Activated T-cell treated with anti-CD3 and anti-CD28 coated beads, Interleukin-2, amount 50 U/mL, for 4 hours (primary cell): ENCODE data around the gene CCL5. TPM values are rescaled to one million over a fixed set of nuclear protein-coding genes. Genes with fewer than 3 reads are reported as not detected.

Source experiments
- ATAC-seq, 2 donors: fragments of 200-7000 bp; cut with Tn5 transposase; one replicate each; pipeline ENCODE4 v1.10.0; 2021
- DNase-seq: peaks from one replicate; pipeline ENCODE4 v3.0.0-alpha.2; 2020
- H3K27me3 Mint-ChIP-seq: one replicate; pipeline ENCODE4 v1.8.0; 2021; ENCODE audit warnings: low read depth, mixed read lengths
- H3K36me3 Mint-ChIP-seq: one replicate; pipeline ENCODE4 v1.8.0; 2022; ENCODE audit warnings: mixed read lengths; ENCODE audit not compliant: insufficient read depth
- H3K4me1 Mint-ChIP-seq: one replicate; pipeline ENCODE4 v1.8.0; 2021; ENCODE audit warnings: low read depth, mixed read lengths
- H3K4me3 Mint-ChIP-seq: one replicate; pipeline ENCODE4 v1.8.0; 2021; ENCODE audit warnings: mild to moderate bottlenecking, moderate library complexity, mixed read lengths
- H3K9me3 Mint-ChIP-seq: one replicate; pipeline ENCODE4 v1.8.0; 2021; ENCODE audit warnings: mixed read lengths
- total RNA-seq, 3 donors: library from RNA; stranded (reverse); gene quantifications; one replicate each; pipeline ENCODE4 v1.2.1, GENCODE V29; 2021

Gene CCL5
- total RNA-seq, 3 donors from 2014 or later = 19.9 to 72.3 (median 64.7) TPM

- no peaks in the 10 kb centered on the region for H3K27me3 Mint-ChIP-seq
- peaks cover 3% of the 10 kb centered on the region for H3K36me3 Mint-ChIP-seq
- peaks cover 12% of the 10 kb centered on the region for H3K4me1 Mint-ChIP-seq
- no peak overlapping the region for H3K4me3 Mint-ChIP-seq
- DNase-seq (no peak), ATAC-seq (no peak)
- no peaks in the 10 kb centered on the region for H3K9me3 Mint-ChIP-seq
These were observed 13.7 kb downstream of the CCL5 start for GRCh38 chr17:35866341-35866950.

GRCh38 chr17:35865412-35866340 lies 14.5 kb downstream of the CCL5 start:
- no peaks in the 10 kb centered on the region for H3K9me3 Mint-ChIP-seq
- no peak for ATAC-seq
- DNase-seq = no peak
- H3K4me3 Mint-ChIP-seq = no peak overlapping the region
- peaks cover 5% of the 10 kb centered on the region for H3K36me3 Mint-ChIP-seq
- H3K4me1 Mint-ChIP-seq = peaks cover 9% of the 10 kb centered on the region
- H3K27me3 Mint-ChIP-seq = no peaks in the 10 kb centered on the region

- ATAC-seq = no peak
- Mint-ChIP-seq H3K9me3 (no peaks in the 10 kb centered on the region), H3K36me3 (peaks cover 6% of the 10 kb centered on the region), H3K27me3 (no peaks in the 10 kb centered on the region), H3K4me3 (no peak overlapping the region), H3K4me1 (peaks cover 9% of the 10 kb centered on the region)
- DNase-seq = no peak
These were observed 15.3 kb downstream of the CCL5 start for GRCh38 chr17:35864853-35865252.

DNA sequence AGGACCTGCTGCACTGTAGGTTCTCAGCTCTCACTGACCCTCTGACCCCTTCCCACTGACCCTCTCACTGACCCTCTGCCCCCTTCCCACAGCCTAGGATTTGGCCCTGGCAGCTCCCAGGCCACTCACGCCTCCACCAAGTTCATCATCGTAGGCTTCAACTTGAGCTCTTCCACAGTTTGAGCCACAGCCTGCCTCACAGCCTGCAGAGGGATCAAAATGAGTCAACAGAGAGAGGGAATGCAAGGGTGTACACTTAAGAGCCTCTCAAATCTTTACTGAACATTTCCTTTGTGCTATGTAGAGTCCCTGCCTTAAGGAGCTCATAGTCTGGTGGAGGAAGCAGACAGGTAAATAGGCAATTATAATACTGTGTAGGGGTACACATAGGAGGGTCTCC lies 23.6 kb downstream of the CCL5 start:
- ATAC-seq = peak in 1 of 2 donors; percentile 54
- Mint-ChIP-seq H3K4me1 (peaks cover 7% of the 10 kb centered on the region), H3K27me3 (no peaks in the 10 kb centered on the region), H3K4me3 (no peak overlapping the region), H3K9me3 (no peaks in the 10 kb centered on the region), H3K36me3 (peaks cover 31% of the 10 kb centered on the region)
- DNase-seq = no peak

DNA sequence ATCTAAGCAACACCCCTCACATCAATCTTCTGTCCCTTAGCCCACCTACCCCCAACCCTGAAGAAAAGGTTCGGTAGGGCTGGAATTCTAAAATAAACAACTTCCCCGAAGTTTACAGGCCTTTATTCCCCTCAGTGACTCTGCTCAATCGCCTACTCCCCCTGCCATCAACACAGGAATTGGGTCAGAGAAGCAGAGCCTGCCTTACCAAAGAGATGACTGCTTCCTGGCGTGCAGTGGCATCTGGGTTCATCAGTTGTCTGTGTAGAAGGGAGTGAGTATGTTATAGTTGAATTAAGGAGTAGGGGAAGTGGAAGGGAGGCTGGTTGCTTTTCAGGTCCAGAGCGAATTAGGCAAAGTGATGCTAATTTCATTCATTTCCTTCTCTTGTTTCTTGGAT lies 24.2 kb downstream of the CCL5 start:
- H3K9me3 Mint-ChIP-seq = no peaks in the 10 kb centered on the region
- H3K4me3 Mint-ChIP-seq = no peak overlapping the region
- DNase-seq = no peak
- H3K27me3 Mint-ChIP-seq = no peaks in the 10 kb centered on the region
- peaks cover 33% of the 10 kb centered on the region for H3K36me3 Mint-ChIP-seq
- H3K4me1 Mint-ChIP-seq = peaks cover 7% of the 10 kb centered on the region
- no peak for ATAC-seq

DNA sequence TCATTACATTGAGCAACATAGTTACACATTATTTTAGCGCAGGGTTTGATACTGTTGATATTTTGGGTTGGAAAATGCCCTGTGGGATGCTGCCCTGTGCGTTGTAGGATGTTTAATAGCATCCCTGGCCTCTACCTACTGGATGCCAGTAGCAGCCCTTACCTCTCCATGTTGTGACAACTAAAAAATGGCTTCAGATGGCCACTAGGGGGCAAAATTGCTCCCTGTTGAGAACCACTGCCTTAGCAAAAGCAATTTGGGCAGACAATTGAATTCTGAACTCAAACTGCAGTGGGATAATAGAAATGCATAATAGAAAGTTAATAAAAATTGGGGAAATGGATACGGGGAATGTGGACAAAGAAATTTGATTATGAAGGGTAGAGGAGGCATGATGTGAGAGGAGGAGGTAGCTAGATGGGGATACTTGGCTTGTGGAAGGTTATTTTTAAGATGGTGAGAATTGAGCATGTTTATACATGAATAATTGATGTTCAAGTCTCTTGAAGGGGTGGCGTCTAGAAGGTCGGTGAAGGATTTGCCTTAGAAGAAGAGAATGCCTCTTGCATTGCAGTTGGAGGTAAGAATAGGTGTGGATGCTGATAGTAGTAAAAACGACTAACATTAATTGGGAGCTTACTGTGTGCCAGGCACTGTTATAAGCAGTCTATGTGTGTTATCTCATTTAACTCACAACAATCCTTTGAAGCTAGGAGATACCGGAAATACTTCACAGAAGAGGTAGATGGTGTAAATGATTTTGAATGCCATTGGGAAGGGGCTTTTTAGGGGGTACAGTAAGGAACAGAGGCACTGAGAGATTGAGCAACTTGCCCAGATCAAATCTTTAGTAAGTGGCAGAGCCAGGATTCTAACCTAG lies 30.5 kb downstream of the CCL5 start:
- DNase-seq (peak; percentile 47), ATAC-seq (peak; percentile 73 to 74)
- peaks cover 9% of the 10 kb centered on the region for H3K4me1 Mint-ChIP-seq
- H3K27me3 Mint-ChIP-seq = no peaks in the 10 kb centered on the region
- peaks cover 45% of the 10 kb centered on the region for H3K36me3 Mint-ChIP-seq
- H3K9me3 Mint-ChIP-seq = no peaks in the 10 kb centered on the region
- no peak overlapping the region for H3K4me3 Mint-ChIP-seq

DNA sequence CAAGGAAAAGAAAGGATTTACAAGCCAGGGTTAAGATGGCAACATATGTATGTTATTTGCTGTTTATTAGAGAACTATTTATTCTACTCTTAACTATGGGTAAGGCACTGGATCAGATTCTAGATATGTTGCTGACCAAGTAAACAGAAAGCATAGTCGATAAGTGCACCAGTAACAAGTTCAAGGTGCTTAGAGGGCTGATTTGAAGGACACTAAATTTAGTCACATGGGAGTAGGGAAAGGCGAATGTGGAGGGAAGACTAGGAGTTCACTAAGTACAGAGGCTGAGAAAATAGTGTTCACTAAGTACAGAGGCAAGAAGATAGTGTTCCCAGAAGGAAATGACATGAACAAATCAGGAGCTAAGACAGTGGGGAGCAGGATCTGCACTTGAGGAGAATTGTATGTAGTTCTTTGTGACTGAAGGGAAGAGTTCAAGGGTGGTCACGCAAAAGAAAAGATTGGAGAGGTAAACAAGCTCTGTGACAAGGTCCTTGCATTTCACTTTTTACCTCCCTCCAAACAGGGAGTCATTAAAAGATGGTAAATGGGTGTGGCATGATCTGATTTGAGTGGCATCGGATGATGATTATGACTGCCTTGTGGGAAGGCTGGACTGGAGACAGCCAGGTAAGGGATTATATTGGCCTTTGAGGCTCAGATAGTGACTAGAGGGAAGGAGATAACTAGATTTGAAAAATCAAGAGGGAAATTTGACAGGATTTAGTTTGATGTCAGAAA lies 32.4 kb downstream of the CCL5 start:
- no peak for DNase-seq
- Mint-ChIP-seq H3K4me1 (peaks cover 9% of the 10 kb centered on the region), H3K27me3 (no peaks in the 10 kb centered on the region), H3K4me3 (no peak overlapping the region), H3K9me3 (no peaks in the 10 kb centered on the region), H3K36me3 (peaks cover 48% of the 10 kb centered on the region)
- ATAC-seq = no peak

DNA sequence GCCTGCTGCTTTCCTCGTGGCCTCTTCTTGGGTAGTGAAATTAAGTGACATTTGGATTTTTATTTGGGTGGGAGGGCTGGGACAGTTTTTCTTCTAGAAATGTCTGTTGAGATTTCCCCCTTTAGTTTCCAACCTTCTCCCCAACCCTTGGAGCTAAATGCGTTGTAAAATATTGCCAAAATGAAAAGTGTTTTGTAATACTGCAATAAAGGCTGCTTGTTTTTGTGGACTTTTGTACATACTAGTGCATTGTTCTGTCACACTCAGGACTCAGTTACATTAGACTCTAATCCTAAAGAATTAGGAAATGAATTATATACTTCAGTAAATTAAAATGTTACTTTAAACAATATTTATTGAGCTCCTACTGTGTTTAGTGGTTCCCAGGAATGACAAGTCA lies 33.2 kb downstream of the CCL5 start:
- H3K9me3 Mint-ChIP-seq = no peaks in the 10 kb centered on the region
- H3K4me3 Mint-ChIP-seq = no peak overlapping the region
- peaks cover 9% of the 10 kb centered on the region for H3K4me1 Mint-ChIP-seq
- DNase-seq (no peak), ATAC-seq (no peak)
- no peaks in the 10 kb centered on the region for H3K27me3 Mint-ChIP-seq
- H3K36me3 Mint-ChIP-seq = peaks cover 48% of the 10 kb centered on the region

- no peak overlapping the region for H3K4me3 Mint-ChIP-seq
- no peaks in the 10 kb centered on the region for H3K27me3 Mint-ChIP-seq
- ATAC-seq = no peak
- peaks cover 9% of the 10 kb centered on the region for H3K4me1 Mint-ChIP-seq
- DNase-seq = no peak
- peaks cover 47% of the 10 kb centered on the region for H3K36me3 Mint-ChIP-seq
- H3K9me3 Mint-ChIP-seq = no peaks in the 10 kb centered on the region
These were observed 33.9 kb downstream of the CCL5 start for GRCh38 chr17:35846055-35846809.

DNA sequence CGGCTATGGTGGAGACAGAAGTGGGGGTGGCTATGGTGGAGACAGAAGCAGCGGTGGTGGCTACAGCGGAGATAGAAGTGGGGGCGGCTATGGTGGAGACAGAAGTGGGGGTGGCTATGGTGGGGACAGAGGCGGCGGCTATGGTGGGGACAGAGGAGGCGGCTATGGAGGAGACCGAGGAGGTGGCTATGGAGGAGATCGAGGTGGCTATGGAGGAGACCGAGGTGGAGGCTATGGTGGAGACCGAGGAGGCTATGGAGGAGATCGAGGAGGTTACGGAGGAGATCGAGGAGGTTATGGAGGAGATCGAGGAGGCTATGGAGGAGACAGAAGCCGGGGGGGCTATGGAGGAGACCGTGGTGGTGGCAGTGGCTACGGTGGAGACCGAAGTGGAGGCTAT lies 35.6 kb downstream of the CCL5 start:
- peaks cover under 1% of the 10 kb centered on the region for H3K4me1 Mint-ChIP-seq
- H3K36me3 Mint-ChIP-seq = peaks cover 45% of the 10 kb centered on the region
- no peaks in the 10 kb centered on the region for H3K27me3 Mint-ChIP-seq
- no peaks in the 10 kb centered on the region for H3K9me3 Mint-ChIP-seq
- no peak overlapping the region for H3K4me3 Mint-ChIP-seq
- DNase-seq = no peak
- ATAC-seq = no peak

DNA sequence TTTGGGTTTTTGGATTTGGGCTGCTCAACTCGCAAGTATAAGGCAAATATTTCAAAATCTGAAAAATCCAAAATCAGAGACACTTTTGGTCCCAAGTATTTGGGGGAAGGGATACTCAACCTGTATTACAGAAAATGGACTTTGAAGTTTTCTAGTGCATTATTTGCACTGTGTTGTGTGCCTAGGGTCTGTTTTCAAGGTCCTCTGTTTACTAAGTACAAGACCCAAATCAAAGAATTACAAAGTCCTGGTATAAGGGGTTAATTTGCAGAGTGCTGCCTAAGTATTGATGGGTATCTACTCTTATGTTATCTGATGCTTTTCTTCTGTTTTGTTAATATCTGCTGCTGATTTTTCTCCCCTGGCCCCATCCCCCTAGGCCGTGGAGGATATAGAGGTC lies 36.5 kb downstream of the CCL5 start:
- DNase-seq (no peak), ATAC-seq (no peak)

GRCh38 chr17:35842239-35842638 lies 37.9 kb downstream of the CCL5 start:
- no peaks in the 10 kb centered on the region for H3K27me3 Mint-ChIP-seq
- peaks cover 39% of the 10 kb centered on the region for H3K36me3 Mint-ChIP-seq
- no peak overlapping the region for H3K4me3 Mint-ChIP-seq
- H3K9me3 Mint-ChIP-seq = no peaks in the 10 kb centered on the region
- no peaks in the 10 kb centered on the region for H3K4me1 Mint-ChIP-seq
- ATAC-seq (no peak), DNase-seq (no peak)

More for the DNA sequence above, 36.5 kb downstream of the CCL5 start:
- no peaks in the 10 kb centered on the region for H3K4me1 Mint-ChIP-seq
- no peaks in the 10 kb centered on the region for H3K27me3 Mint-ChIP-seq
- no peaks in the 10 kb centered on the region for H3K9me3 Mint-ChIP-seq
- no peak overlapping the region for H3K4me3 Mint-ChIP-seq
- H3K36me3 Mint-ChIP-seq = peaks cover 45% of the 10 kb centered on the region

GRCh38 chr17:35841505-35841904 lies 38.7 kb downstream of the CCL5 start:
- peaks cover 38% of the 10 kb centered on the region for H3K36me3 Mint-ChIP-seq
- no peaks in the 10 kb centered on the region for H3K27me3 Mint-ChIP-seq
- ATAC-seq = no peak
- no peak for DNase-seq
- H3K9me3 Mint-ChIP-seq = no peaks in the 10 kb centered on the region
- no peaks in the 10 kb centered on the region for H3K4me1 Mint-ChIP-seq
- H3K4me3 Mint-ChIP-seq = no peak overlapping the region
